Smooth muscle cell (in vitro differentiated cells): Measurements from ENCODE around the gene PCED1A. TPM values are rescaled to one million over a fixed set of nuclear protein-coding genes. Genes with fewer than 3 reads are reported as not detected.

ENCODE experiments used
- DNase-seq: peaks from one replicate; lab custom pipeline; 2025; ENCODE audit not compliant: unreplicated experiment; lab: John Stamatoyannopoulos, UW
- H2AFZ ChIP-seq: fragments of 200-600 bp; sonication (generic); 2 replicates; pipeline ENCODE4 v1.6.0; 2016; ENCODE audit warnings: antibody characterized with exemption, low read depth, mild to moderate bottlenecking
- H3F3A ChIP-seq: fragments of 200-600 bp; sonication (generic); 2 replicates; pipeline ENCODE4 v1.6.0; 2017; ENCODE audit warnings: antibody characterized with exemption, low read depth
- H3K27ac ChIP-seq: fragments of 200-600 bp; sonication (generic); 2 replicates; pipeline ENCODE4 v1.5.1; 2016; ENCODE audit warnings: low read depth, mild to moderate bottlenecking
- H3K27me3 ChIP-seq: fragments of 200-600 bp; sonication (generic); 2 replicates; pipeline ENCODE4 v1.6.1; 2016; ENCODE audit warnings: low read depth, mild to moderate bottlenecking
- H3K36me3 ChIP-seq: fragments of 200-600 bp; sonication (generic); 2 replicates; pipeline ENCODE4 v1.5.1; 2016; ENCODE audit warnings: low read depth
- H3K4me1 ChIP-seq: fragments of 200-600 bp; sonication (generic); 2 replicates; pipeline ENCODE4 v1.5.1; 2016; ENCODE audit warnings: low read depth
- H3K4me2 ChIP-seq: fragments of 200-600 bp; sonication (generic); 2 replicates; pipeline ENCODE4 v1.6.0; 2016; ENCODE audit warnings: mild to moderate bottlenecking
- H3K4me3 ChIP-seq: fragments of 200-600 bp; sonication (generic); 2 replicates; pipeline ENCODE4 v1.5.1; 2016; ENCODE audit warnings: mild to moderate bottlenecking
- H3K79me2 ChIP-seq: fragments of 200-600 bp; sonication (generic); 2 replicates; pipeline ENCODE4 v1.6.0; 2016; ENCODE audit warnings: low read depth, mild to moderate bottlenecking
- H3K9ac ChIP-seq: fragments of 200-600 bp; sonication (generic); 2 replicates; pipeline ENCODE4 v1.6.0; 2016; ENCODE audit warnings: low read depth
- H3K9me3 ChIP-seq: fragments of 200-600 bp; sonication (generic); replicated peaks from 2 replicates; pipeline ENCODE4 v1.5.1; 2016; ENCODE audit warnings: low read depth
- H4K20me1 ChIP-seq: fragments of 200-600 bp; sonication (generic); 2 replicates; pipeline ENCODE4 v1.6.0; 2016; ENCODE audit warnings: low read depth
- CTCF ChIP-seq: fragments of 200-600 bp; sonication (generic); IDR thresholded peaks from 2 replicates; pipeline ENCODE4 v1.5.1; 2017; ENCODE audit warnings: borderline replicate concordance, mild to moderate bottlenecking, antibody characterized with exemption; ENCODE audit not compliant: insufficient read depth, poor library complexity, severe bottlenecking
- WGBS: methylation state at CpG from one replicate; pipeline ENCODE4 v1.1.7; 2016; ENCODE audit warnings: low lambda C conversion rate; 5-methylcytosine and 5-hydroxymethylcytosine counted together
- polyA plus RNA-seq: library from polyadenylated mRNA; unstranded; fragments of >200 nt; fragmentation: Nextera tagmentation; extraction: Ambion mirVana; gene quantifications from 2 replicates; pipeline ENCODE4 v1.2.1, GENCODE V29; 2016
- total RNA-seq: library from RNA; depleted of rRNA; stranded (reverse); fragments of >200 nt; gene quantifications from 2 replicates; pipeline ENCODE4 v1.2.3, GENCODE V29; 2014

Gene PCED1A
- total and polyA plus RNA-seq, 2 experiments from 2014 or later, result 18.7 to 46.7 TPM

- Histone ChIP-seq H3K9ac (peak overlapping the region; percentile 92), H2AFZ (peak overlapping the region; percentile 100), H3K4me3 (peak overlapping the region; percentile 98), H3K36me3 (no peaks in the 10 kb centered on the region), H3F3A (peaks cover 3% of the 10 kb centered on the region), H3K4me2 (peak overlapping the region; percentile 99), H3K27ac (peak overlapping the region; percentile 84), H3K9me3 (no peaks in the 10 kb centered on the region), H3K27me3 (no peaks in the 10 kb centered on the region), H4K20me1 (no peaks in the 10 kb centered on the region), H3K79me2 (peaks cover 15% of the 10 kb centered on the region), H3K4me1 (peaks cover 9% of the 10 kb centered on the region)
- WGBS, result 4% methylated on average over 28 of the region's 33 CpGs
- peak; percentile 61 for DNase-seq
- no peak for TF ChIP-seq CTCF
These were observed 594 bp upstream of the PCED1A start for GRCh38 chr20:2840967-2841531.

GRCh38 chr20:2839732-2840137, 720 bp downstream of the PCED1A start:
- Histone ChIP-seq H3K9ac (no peak overlapping the region), H2AFZ (peak overlapping the region; percentile 100), H3K36me3 (no peaks in the 10 kb centered on the region), H4K20me1 (no peaks in the 10 kb centered on the region), H3K79me2 (peaks cover 15% of the 10 kb centered on the region), H3K9me3 (no peaks in the 10 kb centered on the region), H3F3A (peaks cover 3% of the 10 kb centered on the region), H3K27ac (no peak overlapping the region), H3K4me2 (peak overlapping the region; percentile 99), H3K4me1 (peaks cover 9% of the 10 kb centered on the region), H3K4me3 (peak overlapping the region; percentile 98), H3K27me3 (no peaks in the 10 kb centered on the region)
- 94% methylated on average over 21 of the region's 21 CpGs for WGBS
- DNase-seq, result no peak
- no peak for TF ChIP-seq CTCF

- Histone ChIP-seq H4K20me1 (no peaks in the 10 kb centered on the region), H3K4me2 (peak overlapping the region; percentile 99), H2AFZ (no peak overlapping the region), H3K27ac (no peak overlapping the region), H3K4me3 (no peak overlapping the region), H3K27me3 (no peaks in the 10 kb centered on the region), H3K36me3 (no peaks in the 10 kb centered on the region), H3F3A (peaks cover 3% of the 10 kb centered on the region), H3K9ac (no peak overlapping the region), H3K9me3 (no peaks in the 10 kb centered on the region), H3K79me2 (peaks cover 13% of the 10 kb centered on the region), H3K4me1 (peaks cover 9% of the 10 kb centered on the region)
- 96% methylated on average over 15 of the region's 15 CpGs for WGBS
- DNase-seq, result no peak
- TF ChIP-seq CTCF, result no peak
These were observed 1.4 kb downstream of the PCED1A start for GRCh38 chr20:2838847-2839671.
